Activated CD4-positive, alpha-beta T cell treated with anti-CD3 and anti-CD28 coated beads for 1 hour (primary cell): ENCODE data around the gene RPS25.
A peak's percentile ranks its signal among the peaks of the same experiment; 100 is the strongest.
"Not testable (repeated sequence)": the region's sequence is repeated elsewhere in the genome, so short reads cannot be mapped to it uniquely, and the experiment has no call there.

Experiments
- DNase-seq: peaks from one replicate; pipeline ENCODE4 v3.0.0-alpha.2; 2020

The RPS25 gene

GRCh38 chr11:119038884-119039283 is 20.7 kb upstream of the RPS25 start:
- DNase-seq, result no peak

DNA sequence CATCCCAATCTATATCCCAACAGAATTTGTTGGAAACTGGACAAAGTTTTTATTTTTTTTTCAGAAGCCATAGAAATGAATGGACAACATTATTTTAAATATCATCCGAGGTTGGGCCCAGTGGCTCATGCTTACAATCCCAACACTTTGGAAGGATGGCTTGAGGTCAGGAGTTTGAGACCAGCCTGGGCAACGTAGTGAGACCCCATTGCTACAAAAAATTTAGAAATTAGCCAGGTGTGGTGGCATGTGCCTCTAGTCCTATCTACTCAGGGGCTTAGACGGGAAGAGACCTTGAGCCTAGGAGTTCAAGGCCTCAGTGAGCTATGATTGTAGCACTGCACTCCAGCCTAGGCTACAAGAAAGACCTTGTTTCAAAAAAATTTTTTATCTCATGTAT is 16.7 kb upstream of the RPS25 start:
- DNase-seq, result no peak

DNA sequence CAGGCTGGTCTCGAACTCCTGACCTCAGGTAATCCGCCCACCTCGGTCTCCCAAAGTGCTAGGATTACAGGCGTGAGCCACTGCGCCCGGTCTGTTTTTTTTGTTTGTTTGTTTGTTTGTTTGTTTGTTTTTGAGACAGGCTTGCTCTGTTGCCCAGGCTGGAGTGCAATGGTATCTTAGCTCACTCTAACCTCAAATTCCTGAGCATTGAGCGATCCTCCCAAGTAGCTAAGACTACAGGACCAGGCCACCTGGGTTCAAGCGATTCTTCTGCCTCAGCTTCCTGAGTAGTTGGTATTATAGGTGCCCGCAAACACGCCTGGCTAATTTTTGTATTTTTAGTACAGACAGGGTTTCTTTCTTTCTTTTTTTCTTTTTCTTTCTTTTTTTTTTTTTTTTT is 15.3 kb upstream of the RPS25 start:
- DNase-seq, result not testable (repeated sequence)

GRCh38 chr11:119031912-119032280 is 13.8 kb upstream of the RPS25 start:
- no peak for DNase-seq

GRCh38 chr11:119030329-119031047 is 12.3 kb upstream of the RPS25 start, which contains the start of gene SLC37A4:
Gene SLC37A4 (minus strand): TSS chr11:119030877.
- peak; percentile 99 for DNase-seq

DNA sequence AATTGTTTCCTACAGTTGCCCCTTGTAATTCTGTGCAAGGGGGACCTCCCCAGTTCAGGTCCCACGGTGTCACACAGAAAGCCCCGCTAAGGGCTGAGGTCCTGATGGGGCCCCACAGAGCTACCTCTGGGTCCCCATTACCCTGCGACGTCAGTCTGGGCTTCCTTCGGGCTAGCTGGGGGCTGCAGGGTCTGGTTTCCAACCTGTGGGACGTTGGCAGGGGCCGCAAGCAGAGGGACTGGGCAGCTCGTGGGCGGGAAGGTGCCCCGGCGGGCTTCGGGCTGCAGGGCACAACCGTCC is 11.8 kb upstream of the RPS25 start:
- DNase-seq, result no peak

DNA sequence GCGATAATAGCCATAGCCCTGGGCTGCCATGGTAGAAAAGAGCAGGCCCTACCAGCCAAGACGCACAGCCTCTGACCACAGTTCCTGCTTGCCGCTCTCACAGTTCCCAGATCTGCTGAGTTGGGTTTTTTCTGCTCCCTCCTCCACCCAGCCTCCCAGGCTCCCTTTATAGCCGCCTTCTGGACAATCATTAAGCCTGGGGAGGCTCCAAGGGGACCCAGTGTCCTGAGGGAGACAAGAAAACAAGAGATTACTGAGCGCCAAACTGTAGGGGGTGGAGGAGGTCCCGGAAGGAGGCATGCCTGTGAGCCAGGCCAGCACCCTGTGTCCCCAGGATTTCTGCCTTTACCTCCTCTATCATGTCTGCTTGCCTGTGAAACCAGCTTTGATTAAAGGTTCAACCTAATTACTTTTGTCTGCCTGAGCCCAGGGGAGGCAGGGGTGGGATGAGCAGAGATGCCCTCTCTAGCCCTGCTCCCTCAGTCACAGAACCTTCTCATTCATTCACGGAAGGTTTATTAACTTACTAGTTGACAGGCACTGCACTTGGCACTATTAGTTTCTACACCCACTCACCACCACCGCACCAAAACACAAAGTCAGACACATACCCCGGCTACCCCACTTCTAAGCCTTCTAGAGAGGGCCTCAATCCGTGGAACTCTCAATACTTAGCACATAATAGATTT is 11.3 kb upstream of the RPS25 start:
- no peak for DNase-seq

DNA sequence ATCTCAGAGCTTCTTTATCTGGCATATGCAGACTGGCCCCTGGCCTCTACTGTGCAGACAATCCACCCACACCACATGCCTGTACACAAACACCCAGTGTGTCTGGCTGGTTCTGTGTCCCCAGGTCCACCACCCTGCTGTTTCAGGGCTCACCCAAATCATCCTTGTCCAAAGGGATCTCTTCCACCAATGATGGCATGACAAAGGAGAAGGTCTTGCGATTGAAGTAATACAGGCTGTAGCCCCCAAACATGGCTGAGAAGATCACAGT is 10.9 kb upstream of the RPS25 start:
- DNase-seq, result no peak

- no peak for DNase-seq
Measured at GRCh38 chr11:119028346-119029068, 10.4 kb upstream of the RPS25 start.

- no peak for DNase-seq
Measured at GRCh38 chr11:119027561-119028345, 9.6 kb upstream of the RPS25 start.

DNA sequence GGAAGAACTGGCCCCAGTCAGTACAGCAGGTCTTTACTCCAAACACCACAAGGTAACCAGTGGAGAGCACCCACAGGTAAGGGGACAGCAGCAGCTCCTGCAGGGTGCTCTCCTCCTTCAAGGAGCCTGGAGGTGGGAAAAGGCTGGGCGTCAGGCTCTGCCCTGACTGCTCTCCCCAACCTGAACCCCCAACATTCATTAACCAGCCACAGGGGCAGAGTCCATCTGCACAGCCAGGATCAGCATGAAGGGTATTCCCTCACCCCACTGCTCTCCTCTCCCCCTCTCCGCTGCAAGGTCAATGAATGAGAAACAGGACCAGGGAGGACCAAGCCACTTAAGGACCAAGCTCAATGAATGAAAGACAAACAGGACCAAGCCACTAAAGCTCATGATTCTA is 8.8 kb upstream of the RPS25 start:
- no peak for DNase-seq

DNA sequence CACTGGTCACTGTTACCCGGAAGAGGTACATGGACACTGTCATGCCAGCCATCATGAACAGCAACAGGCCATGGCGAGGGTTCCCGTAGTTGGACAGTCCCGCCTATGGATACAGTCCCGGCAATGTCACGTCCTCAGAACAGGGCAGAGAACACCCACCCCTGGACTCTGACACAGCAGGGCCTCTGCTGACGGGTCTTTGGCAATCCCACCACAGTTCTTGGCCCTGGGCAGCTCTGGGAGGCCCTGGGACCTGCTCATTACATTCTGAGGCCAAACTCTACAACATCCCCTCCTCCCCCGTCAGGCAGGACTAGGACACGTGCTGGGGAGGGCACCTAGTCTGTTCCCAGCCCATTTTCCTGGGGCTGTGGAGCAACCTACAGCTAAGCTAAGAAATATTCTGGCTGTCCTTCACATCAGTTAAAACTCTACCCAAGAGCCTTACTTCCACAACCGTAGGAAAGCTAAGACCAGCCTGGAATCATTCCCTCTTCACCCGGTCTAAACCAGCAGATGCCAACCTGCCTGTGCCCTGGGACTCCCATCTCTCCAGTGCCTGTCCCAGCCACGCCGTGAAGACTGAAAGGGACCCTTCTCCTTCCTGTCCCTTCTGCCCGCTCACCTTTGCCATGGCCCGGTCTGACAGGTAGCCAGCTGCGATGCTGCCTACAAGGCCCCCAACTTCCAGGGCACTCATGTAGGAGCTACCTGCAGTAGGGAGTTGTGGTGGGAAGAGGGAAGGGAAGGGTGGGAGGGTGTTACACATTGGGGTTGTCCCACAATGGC is 8.0 kb upstream of the RPS25 start:
- DNase-seq, result no peak

GRCh38 chr11:119025541-119025940 is 7.4 kb upstream of the RPS25 start:
- no peak for DNase-seq

GRCh38 chr11:119025099-119025473 is 6.9 kb upstream of the RPS25 start:
- DNase-seq, result no peak

DNA sequence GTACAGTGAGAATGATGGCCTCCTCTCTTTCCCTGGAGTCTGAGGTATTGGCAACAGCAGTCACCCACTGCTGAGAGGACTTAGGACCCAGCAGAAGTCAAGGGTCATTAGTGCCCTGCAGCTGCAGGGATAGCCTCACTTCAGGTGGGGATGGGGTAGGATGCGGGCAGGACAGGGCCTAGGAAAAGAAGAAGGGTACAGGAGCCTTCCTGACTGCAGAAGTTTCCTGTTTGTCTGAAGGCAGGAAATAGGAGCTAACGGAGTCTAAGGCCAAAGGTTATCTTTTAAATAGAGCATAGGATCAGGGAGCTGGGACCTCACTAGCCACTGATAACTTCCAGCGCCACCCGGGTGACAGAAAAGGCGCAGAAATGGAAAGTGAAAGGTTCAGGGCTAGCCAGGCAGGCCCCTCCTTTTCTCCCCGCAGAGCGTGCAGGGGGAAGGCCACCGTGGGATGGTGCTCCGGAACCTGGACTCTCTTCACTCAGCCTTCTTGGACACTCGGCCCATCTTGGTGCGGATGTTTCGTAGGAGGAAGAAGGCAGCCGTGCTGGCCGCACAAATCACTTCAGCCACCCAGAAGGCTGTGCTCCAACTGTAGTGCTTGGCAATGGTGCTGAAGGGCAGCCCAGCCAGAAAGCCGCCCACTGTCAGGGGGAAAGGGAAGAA is 6.4 kb upstream of the RPS25 start:
- no peak for DNase-seq

GRCh38 chr11:119023741-119024140 is 5.6 kb upstream of the RPS25 start:
- DNase-seq, result no peak

- DNase-seq, result no peak
Measured at GRCh38 chr11:119021631-119022030, 3.5 kb upstream of the RPS25 start.

GRCh38 chr11:119019996-119020395 is 1.9 kb upstream of the RPS25 start:
- no peak for DNase-seq

GRCh38 chr11:119017377-119017776 is 766 bp downstream of the RPS25 start:
- not testable (repeated sequence) for DNase-seq

- no peak for DNase-seq
Measured at GRCh38 chr11:119016216-119017009, 1.7 kb downstream of the RPS25 start.

DNA sequence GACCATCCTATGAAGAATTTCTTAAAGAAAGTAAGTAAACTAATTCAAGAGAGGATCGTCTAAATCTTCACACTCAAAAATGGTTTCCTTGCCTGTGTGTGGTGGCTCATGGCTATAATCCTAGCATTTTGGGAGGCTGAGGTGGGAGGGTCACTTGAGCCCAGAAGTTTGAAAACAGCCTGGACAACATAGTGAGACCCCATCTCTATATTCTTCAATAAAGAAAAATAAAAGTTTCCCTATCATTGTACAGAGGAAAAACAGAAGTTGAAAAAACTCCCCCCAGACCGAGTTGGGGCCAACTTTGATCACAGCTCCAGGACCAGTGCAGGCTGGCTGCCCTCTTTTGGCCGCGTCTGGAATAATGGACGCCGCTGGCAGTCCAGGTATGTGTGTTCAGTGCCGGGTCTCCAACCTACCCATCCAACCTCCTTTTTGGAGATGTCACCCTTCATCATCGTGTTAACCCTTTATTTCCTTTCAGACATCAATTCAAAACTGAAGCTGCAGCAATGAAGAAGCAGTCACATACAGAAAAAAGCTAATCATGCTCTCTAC is 3.0 kb downstream of the RPS25 start:
- no peak for DNase-seq
